AG10803 (cell line): ENCODE measurements around the gene ADAMTSL3.
"Not testable (repeated sequence)": the region's sequence is repeated elsewhere in the genome, so short reads cannot be mapped to it uniquely, and the experiment has no call there.

ENCODE experiments used
- DNase-seq: peaks from one replicate; pipeline ENCODE4 v3.0.0; 2010; ENCODE audit warnings: low read depth
- H3K4me3 ChIP-seq: 2 replicates; pipeline ENCODE4 v1.5.1; 2011; ENCODE audit warnings: mild to moderate bottlenecking, low read length, control low read depth
- CTCF ChIP-seq: conservative IDR thresholded peaks from 2 replicates; pipeline ENCODE4 v1.5.1; 2011; ENCODE audit warnings: mild to moderate bottlenecking, low read length, control low read depth, inconsistent platforms

Gene ADAMTSL3

GRCh38 chr15:83959477-83959876 lies 305.6 kb downstream of the ADAMTSL3 start:
- no peak overlapping the region for H3K4me3 ChIP-seq
- no peak for TF ChIP-seq CTCF
- no peak for DNase-seq

GRCh38 chr15:83960192-83960829 lies 306.4 kb downstream of the ADAMTSL3 start:
- DNase-seq = no peak
- TF ChIP-seq CTCF = no peak
- H3K4me3 ChIP-seq = no peak overlapping the region

DNA sequence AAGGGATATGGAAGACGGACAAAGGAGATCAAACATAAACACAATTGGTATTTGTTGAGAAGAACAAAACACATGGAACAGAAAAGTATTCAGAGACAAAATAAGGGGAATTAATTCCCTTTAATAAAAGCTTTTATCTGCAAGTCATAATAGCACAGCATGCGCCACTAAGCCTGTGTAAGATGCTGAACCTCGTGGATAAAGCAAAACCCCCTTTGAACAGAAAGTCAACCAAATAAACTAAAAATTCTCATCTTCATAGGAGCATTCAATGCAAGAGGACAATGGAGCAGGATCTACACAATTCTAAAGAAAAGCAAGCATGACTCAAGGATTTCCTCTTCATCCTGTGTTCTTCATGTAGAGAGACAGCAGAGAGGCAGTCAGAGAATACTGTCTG lies 307.4 kb downstream of the ADAMTSL3 start:
- TF ChIP-seq CTCF = no peak
- H3K4me3 ChIP-seq = no peak overlapping the region
- no peak for DNase-seq

DNA sequence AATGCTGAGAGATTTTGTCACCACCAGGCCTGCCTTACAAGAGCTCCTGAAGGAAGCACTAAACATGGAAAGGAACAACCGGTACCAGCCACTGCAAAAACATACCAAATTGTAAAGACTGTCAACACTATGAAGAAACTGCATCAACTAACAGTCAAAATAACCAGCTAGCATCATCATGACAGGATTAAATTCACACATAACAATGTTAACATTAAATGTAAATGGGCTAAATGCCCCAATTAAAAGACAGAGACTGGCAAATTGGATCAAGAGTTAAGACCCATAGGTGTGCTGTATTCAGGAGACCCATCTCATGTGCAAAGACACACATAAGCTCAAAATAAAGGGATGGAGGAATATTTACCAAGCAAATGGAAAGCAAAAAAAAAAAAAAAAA lies 311.0 kb downstream of the ADAMTSL3 start:
- DNase-seq, H3K4me3 ChIP-seq: not testable (repeated sequence)

GRCh38 chr15:83970295-83970890 lies 316.5 kb downstream of the ADAMTSL3 start:
- H3K4me3 ChIP-seq = no peak overlapping the region
- no peak for DNase-seq
- TF ChIP-seq CTCF = no peak

GRCh38 chr15:83971992-83972391 lies 318.1 kb downstream of the ADAMTSL3 start:
- no peak overlapping the region for H3K4me3 ChIP-seq
- DNase-seq = peak; percentile 11
- TF ChIP-seq CTCF = no peak

- DNase-seq = no peak
- no peak overlapping the region for H3K4me3 ChIP-seq
- peak; percentile 30 for TF ChIP-seq CTCF
These were observed 319.9 kb downstream of the ADAMTSL3 start for GRCh38 chr15:83973816-83974215.
